GM12872 (cell line): ENCODE data around the gene ARHGEF3.

Source experiments
- CTCF ChIP-seq: IDR thresholded peaks from 3 replicates; pipeline ENCODE4 v1.5.1; 2011; ENCODE audit warnings: low read depth, mild to moderate bottlenecking, low read length, moderate library complexity; ENCODE audit not compliant: insufficient read depth

The ARHGEF3 gene

GRCh38 chr3:56810577-56811545 lies 9.1 kb upstream of the ARHGEF3 start:
- TF ChIP-seq CTCF: no peak

GRCh38 chr3:56806407-56806806 lies 4.7 kb upstream of the ARHGEF3 start:
- no peak for TF ChIP-seq CTCF

- TF ChIP-seq CTCF: no peak
Measured at GRCh38 chr3:56802790-56803189, 1.0 kb upstream of the ARHGEF3 start.

GRCh38 chr3:56802378-56802745 lies 613 bp upstream of the ARHGEF3 start:
- TF ChIP-seq CTCF: no peak

- TF ChIP-seq CTCF: no peak
Measured at GRCh38 chr3:56800832-56801661, 702 bp downstream of the ARHGEF3 start.

GRCh38 chr3:56800130-56800831 lies 1.5 kb downstream of the ARHGEF3 start:
- no peak for TF ChIP-seq CTCF
